A204.1 (cell line): Measurements from ENCODE around the gene OR4M2.
"Not testable (repeated sequence)": the region's sequence is repeated elsewhere in the genome, so short reads cannot be mapped to it uniquely, and the experiment has no call there.

Experiments
- FAIRE-seq: peaks from 2 replicates; lab custom pipeline; 2012; peaks lifted over from hg19 to GRCh38; lab: Jason Lieb, UNC

OR4M2 gene, protein sequence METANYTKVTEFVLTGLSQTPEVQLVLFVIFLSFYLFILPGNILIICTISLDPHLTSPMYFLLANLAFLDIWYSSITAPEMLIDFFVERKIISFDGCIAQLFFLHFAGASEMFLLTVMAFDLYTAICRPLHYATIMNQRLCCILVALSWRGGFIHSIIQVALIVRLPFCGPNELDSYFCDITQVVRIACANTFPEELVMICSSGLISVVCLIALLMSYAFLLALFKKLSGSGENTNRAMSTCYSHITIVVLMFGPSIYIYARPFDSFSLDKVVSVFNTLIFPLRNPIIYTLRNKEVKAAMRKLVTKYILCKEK

DNA sequence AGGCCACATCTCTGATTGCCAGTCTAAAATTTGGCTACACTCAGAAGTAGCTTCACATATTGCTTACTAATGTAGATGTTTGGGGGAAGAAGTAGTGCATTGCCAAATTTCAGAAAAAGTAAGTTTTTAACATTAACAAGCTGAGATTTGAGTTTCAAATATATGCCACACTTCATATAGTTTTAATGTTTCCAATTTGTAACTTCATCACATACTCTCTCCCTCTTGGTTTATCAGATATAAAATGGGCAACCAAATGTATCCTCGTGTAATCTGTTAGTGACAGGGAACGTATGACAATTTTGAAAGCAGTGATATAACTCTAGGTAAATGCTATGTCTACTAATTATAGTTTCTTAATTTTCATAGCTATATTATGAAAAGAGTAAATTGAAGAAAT, at the start of gene OR4M2:
TSS of gene OR4M2 (plus strand) at position 301 of the 400 bp plus-strand sequence. CDS start at position 399, 98 bp downstream.
- FAIRE-seq: not testable (repeated sequence)

DNA sequence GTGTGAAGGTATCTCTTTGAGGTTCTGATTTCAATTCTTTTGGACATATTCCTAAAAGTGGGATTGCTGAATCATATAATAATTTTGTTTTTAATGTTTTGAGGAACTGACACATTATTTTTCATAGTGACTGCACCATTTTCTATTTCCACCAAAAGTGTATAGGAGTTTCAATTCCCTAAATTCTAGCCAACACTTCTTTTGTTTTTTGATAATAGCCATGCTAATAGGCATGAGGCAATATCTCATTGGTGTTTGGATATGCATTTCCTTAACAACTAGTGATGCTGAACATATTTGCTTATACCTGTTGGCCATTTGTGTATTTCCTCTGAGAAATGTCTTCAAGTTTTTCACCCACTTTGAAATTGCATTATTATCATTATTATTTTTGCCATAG, 11.1 kb upstream of the OR4M2 start:
- not testable (repeated sequence) for FAIRE-seq

DNA sequence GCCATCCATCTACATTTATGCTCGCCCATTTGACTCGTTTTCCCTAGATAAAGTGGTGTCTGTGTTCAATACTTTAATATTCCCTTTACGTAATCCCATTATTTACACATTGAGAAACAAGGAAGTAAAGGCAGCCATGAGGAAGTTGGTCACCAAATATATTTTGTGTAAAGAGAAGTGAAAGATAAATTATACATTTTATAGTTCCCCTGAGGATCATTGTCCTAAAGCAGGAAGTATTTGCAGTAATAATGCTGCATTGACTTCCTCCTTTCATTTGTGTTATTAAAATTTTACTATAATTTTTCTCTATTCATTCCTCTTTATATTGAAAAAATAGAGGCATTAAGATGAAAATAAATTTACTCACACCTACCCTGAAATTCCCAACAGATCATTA, 1.1 kb downstream of the OR4M2 start:
- FAIRE-seq: not testable (repeated sequence)

DNA sequence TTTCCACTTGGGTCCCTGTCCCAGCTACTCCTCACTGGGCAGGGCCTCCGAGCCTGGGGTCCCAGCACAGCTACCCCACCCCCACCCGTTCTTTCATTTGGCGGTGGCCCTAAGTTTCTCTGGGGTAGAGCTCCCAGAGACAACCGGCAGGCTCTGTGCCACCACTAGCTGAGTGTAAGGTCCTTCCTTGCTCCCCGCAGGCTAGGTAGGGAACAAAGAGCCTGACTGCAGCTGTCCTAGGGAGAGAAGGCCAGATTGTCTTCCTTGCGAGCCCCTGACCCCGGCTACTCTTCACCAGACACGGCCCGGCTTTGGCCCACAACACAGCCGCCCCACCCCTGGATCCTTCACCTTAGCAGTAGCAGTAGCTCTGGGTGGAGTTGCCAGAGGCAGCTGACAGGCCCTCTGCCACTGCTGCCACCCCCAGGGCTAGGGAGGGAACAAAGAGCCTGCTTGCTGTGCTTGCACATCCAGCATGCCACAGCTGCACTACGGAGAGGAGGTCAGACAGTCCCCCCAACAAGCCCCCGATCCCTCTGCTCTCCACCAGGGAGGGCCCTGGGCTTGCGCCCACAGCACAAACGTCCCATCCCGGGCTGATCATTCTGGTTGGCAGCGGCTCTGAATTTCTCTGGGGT, 18.4 kb downstream of the OR4M2 start:
- FAIRE-seq: not testable (repeated sequence)

DNA sequence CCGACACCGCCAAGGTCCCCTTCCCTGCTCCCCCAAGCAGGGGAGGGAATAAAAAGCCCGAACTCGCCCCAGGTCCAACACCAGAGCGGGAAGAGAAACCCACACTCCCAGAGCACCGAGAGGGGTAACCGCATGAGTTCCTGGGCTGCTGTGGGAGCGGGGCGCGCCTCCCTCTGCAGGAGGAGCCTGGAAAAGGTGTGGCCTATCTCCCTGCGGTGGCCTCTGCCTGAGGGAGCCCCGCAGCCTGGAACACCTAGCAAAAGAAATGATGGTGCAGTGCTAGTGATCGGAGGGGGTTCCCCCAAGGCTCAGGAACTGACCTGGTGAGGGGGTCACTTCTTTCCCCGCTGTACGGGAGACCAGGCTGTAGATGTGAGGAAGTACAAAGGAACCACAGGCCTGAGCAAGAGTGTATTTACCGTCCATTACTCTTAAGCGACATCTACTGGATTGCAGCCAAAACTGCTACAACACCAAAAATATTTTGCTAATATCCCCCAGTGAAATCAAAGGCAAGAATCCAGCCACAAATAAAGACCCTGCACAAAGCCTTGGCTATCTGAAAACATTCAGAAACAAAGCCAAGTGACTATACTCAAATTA, 19.1 kb downstream of the OR4M2 start:
- FAIRE-seq: not testable (repeated sequence)

DNA sequence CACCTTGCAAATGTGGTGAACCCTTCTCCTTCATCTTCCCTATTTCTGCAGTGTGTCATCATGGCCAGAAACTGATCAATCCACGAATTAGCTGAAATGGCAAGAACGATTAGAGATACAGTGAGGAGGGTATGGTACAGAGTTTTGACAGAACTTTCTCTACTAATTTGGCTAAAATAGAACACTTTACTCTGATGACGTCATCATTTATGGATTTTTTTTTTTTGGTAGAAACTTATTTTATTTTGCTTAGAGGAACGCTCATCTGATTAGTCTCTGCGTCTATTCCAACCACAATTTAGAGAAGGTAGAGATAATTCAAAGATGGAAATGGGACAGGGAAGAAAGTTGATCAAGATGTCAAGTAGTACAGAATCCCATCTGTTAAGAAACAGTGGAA, 41.7 kb downstream of the OR4M2 start:
- not testable (repeated sequence) for FAIRE-seq
